Endometrial microvascular endothelial cells (primary cell): Measurements from ENCODE around the gene DNER. TPM values are rescaled to one million over a fixed set of nuclear protein-coding genes. Genes with fewer than 3 reads are reported as not detected.
"Not testable (repeated sequence)": the region's sequence is repeated elsewhere in the genome, so short reads cannot be mapped to it uniquely, and the experiment has no call there.

ENCODE experiments used
- in situ Hi-C: cut with HindIII; loops from 2 replicates; pipeline ENCODE4 v1.10.0; 2017; ENCODE audit warnings: low sequenced_read_pairs, low pct_unique_long_range_greater_than_20kb; ENCODE audit errors: inconsistent ontology term
- total RNA-seq: library from RNA; depleted of rRNA; stranded (reverse); fragments of >200 nt; gene quantifications from one replicate; pipeline ENCODE4 v1.2.3, GENCODE V29; 2015; ENCODE audit errors: inconsistent ontology term

The DNER gene
- total RNA-seq, 1 donor from 2014 or later, result 3.2 TPM

DNA sequence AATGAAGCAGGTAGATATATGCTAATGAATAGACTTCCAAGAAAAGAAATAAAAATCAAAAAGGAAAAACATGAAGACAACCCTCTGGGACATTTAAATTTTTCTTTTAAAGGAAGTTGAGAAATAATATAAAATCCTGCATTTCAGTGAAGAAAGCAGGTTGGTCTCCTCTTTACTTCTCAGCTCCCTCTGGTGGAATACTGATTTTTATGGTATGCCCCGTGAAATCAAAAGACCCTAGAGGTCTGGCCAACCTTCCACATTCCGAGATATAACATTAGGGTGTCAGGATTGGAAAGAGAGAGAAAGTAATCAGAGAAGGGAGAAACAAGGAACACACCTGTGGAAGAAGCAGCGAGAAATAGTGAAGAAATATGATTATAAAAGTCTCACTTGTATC, 72.7 kb downstream of the DNER start:
- in situ Hi-C loops, result no loop called here

DNA sequence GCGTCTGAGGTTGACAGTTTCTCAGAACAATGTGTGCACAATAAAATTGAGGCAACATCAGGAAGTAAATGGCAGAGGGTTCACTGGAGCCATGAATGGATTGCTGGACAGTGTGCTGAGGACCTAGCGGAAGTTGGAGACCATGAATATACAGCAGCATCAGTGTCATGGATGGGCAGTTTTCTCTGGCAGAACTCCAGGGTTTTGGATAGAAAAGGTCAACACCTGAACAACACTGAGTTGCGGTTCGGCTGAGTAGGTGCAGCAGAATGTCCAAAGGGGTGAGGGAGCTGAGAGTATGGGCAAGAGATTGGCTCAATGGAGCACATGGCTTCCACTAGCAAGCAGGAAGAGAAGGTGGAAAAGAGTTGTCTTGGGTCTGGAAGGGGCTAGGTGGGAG, 73.7 kb downstream of the DNER start:
- in situ Hi-C loops, result no loop called here

DNA sequence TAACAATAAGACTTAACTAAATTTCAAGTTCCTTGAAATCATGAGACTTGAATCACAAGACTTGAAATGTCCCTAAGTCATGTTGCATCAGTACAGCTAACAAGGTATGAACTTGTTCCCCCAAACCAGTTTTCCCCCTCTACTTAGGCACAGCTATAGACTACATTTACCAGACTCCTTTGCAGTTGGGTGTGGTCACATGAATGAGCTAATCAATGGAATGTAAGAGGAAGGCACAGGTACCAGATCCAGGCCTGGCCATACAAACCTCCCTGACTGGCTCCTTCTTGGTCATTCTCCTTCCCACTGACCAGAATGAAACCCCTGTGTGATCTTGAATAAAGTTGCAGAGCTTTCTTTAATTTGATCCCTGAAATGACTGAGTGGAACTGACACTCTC, 77.8 kb downstream of the DNER start:
- in situ Hi-C loops, result no loop called here

DNA sequence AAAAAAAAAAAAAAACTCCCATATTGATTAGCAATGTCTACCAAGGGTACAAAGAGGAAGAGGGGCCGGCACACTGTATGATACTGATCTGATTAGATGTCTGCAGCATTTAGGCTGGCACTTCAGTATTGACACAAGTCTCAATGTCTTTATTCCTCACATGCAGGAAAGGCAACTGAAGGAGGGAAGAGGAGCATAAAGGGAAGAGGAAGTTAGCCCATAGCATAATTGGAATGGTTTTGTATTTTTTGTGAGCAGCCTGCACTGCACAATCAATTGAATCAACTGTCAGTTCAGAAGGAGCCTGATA, 79.0 kb downstream of the DNER start:
- in situ Hi-C loops, result no loop called here

DNA sequence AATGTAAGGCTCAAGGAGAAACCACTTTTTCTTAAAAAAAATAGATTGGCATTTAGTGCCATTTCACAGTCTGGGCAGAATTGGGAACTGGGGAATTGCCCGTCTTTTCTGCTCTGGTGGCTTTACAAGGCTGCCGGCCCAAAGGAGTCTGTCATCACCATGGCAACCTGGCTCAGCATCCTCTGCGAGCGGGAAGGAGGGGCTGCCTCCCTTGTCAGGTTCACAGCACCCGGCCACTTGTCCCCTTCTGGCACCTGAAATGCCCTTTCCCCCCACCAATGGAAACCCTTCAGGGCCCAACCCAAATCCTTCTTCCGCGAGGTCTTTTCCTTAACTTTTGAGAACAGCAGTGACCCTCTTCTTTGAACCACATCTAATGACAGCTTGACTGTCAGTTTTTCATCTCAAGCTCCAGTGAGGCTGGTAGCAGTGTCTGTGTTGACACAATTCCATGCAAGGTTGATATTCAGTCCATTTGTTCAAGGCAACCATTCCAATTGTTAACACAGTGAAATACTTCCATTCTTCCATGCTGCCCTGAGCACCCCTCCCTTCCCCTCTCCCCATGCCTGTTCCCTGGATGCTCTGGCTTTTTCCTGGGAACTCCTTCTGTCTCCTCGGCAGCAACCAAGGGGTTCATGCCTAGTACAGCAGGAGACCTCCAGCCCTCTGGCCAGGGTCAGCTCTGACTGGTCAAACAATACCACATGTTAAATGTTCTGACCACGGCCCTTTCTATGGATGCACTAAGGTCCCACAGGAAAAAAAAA, 79.6 kb downstream of the DNER start:
- in situ Hi-C loops, result no loop called here

DNA sequence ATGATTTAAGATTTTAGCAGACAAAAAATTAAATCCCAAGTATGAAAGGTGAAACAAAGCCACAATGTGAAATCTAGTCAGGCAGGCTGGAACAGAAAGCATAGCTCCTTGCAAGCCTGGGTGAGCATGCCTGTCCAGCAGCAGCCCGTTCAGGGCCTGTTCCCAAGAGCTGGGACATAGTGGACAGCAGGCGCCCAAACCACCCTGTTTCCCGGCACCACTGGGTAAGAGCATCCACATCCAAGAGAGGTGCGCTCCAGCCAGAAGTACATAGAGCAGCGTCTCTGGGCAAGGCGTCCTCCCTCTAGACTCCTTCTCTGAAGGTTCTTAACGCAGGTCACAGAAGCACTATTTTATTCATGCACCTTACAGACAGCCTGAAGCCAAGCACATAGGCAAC, 80.8 kb downstream of the DNER start:
- in situ Hi-C loops, result no loop called here

DNA sequence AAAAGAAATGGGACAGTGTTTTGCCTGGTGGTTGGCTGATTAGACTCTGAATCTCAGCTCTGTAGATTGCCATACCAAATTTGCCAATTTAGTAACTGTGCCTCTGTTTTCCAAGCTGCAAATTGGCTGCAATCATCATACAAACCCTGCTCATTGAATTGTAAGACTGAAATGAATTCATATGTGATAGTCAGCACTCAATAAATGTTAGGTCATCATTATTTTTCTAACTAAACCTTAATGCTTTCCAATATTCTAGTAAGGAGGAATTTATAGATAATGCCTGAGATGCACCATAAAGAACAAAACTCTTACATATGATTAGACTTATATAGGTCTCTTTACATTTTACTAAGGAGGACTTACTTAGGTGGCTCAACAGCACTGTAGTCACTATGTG, 85.3 kb downstream of the DNER start:
- in situ Hi-C loops, result no loop called here

DNA sequence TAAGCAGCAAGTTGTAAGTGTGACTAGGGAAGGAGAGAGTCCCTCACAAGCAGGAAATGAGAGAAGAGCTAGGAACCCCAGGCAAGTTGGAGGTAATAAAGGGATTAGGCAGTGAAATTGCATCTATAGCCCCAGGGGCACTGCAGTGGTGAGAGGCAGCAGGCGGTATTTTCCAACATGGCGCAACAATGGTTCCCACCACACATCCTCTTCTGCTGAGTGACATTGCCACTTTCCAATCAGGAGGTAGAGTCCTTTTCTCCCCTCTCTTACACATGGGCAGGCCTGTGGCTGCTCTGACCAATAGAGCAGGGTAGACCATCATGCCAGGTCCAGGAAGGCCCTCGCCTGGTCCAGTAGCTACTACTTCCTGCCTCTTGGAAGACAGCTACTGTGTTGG, 86.6 kb downstream of the DNER start:
- in situ Hi-C loops, result no loop called here

DNA sequence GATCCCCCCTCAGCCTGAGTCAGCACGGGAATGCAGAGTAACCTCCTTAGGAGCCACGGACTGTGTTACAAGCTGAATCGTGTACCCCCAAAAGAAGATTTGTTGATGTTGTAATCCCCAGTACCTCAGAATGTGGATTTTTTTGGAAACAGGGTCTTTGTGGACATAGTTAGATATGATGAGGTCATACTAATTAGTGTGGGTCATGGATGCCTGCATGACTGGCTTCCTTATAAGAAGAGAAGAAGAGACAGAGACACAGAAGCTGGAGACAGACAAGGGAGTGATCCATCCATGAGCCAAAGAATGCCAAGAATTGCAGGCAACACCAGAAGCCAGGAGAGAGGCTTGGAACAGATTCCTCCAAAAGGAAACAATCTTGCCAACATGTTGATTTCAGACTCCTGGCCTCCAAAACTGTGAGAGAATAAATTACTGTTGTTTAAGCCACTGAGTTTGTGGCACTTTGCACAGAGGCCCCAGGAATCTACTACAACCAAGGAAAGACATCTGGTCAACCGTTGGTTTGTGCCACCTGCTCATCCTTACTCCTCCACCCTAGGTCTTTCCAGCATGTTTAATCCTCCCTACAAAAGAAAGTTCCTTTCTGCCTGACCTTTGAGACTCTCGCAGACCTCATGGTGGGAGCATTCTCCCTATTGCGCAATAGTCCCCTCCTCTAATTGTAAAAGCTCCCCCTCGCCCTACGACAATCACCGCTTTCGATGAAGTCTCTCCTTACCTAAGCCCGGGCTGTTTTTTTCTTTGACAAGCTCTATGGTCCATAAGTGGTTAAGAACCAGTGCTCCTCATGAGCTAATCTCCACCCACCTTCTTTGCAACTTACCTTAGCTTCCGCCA, 91.6 kb downstream of the DNER start:
- in situ Hi-C loops, result no loop called here

DNA sequence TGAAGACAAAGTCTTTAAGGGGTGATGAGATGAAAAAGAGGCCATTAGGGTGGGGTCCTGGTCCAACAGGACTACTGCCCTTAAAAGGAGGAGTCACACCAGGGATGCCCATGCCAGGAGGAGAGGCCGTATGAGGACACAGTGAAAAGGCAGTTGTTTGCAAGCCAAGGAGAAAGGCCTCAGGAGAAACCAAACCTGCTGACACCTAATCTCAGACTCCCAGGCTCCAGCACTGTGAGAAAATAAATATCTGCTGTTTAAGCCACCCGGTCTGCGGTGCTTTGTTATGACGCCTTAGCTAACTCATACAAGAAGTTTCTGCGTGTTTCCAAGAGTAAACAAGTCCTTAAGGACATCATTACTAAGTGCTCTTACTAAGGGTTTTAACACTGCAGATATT, 93.6 kb downstream of the DNER start:
- in situ Hi-C loops, result no loop called here

DNA sequence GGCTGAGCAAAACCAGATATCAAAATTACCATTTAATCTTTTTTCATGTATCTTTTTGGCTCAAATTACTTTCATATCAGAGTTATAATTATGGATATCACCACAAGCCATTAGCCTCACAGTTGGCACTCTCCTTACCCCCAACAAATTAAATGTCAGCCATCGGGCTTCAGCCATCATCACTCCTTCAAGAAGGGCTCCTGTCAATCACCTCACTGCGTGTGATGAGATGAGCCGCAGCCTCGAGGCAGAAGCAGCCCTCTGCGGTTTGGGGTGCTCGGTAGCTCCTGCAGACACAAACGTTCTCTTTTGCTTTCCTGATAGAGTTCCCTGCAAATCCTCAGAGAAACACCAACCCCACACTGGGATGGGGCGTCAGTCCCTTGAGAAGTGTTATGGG, 94.1 kb downstream of the DNER start:
- in situ Hi-C loops, result no loop called here

DNA sequence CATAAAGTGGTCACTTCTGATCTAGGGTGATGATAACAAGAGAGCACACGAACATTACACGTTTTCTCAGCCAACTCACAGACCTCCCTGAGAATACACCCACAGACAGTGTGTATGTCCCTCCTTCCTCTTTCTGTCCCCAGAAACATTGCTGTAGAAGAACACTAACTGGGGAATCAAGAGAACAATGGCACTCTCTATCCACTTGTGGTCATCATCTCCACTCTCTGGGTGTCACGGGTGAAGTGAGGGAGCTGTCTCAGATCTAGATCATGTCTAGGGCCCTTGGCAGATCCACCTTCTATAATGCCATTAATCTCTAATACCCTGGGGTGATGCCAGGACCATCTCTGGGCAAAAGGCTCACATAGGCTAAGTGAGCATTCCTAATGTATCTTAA, 97.9 kb downstream of the DNER start:
- in situ Hi-C loops, result no loop called here

DNA sequence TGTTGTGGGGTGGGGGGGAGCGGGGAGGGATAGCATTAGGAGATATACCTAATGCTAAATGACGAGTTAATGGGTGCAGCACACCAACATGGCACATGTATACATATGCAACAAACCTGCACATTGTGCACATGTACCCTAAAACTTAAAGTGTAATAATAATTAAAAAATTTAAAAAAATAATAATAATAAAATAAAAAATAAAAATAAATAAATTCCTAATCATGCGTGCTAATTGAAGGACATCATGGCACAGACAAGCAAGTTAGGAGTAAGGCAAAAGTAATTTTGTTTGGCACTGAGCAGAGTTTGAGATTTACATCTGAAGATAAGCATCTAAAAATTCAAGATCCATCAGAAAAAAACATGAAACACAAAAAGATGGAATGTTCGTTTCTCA, 100.3 kb downstream of the DNER start:
- in situ Hi-C loops, result not testable (repeated sequence)

DNA sequence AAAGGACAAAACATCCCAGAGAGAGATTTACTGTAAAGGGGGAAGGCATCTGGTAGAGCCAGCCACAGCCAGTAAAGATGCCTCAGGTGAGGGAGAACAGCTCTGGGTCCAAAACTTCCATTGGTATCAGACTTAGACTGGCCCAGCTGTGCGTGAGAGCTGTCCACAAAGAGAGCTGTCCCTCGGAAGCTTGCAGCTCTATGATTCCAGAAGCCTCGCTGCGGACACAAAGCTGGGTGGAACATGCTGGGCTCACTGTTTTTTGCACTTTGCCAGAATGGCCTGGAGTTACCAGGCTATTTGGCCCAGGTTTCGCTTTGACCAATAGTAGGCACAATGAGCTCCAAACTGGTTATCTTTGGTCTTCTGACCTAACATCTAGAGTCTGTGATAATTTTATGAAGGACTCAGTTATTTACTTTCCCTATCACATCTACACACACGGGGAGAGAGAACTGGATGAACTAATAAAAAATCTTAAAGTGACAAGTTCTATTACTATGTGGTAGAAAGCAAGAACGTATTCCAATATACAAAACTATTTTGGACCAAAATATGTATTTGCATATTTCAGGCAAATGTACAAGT, 101.9 kb downstream of the DNER start:
- in situ Hi-C loops, result no loop called here

DNA sequence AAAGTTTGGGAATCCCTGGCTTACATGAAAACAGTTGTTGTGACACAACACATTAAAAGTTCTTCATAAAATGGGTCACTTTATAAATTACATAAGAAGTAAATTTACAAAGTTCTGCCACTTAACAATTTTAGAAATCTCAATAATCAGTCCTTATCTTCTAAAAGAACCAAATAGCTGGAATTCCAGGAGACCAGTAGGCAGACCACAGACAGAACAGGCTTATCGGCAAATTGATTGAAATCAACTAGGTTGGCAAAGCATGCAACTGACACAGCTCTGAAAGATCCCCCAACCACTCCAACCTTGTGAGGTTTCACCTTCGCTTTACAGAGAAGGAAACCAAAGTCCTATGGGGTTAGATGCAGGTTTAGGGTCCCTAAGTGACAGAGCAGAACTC, 103.0 kb downstream of the DNER start:
- in situ Hi-C loops, result no loop called here

DNA sequence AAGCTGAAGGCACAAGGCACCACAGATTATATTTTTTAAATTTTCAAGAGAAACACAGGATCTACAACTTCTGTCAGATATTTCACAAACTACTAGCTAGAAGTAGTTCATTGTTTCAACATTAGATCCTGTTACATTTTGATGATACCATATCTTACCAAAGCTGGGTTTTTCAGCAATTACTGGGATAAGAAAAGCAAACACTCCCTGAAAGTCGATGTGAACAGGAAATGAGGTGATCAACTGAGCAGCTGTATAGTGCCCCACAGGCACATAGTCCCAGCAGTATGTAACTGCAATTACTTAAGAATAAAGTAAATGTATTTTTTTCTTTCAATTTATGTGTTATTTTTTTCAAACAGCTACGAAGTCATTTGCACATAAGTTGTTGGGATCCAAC, 103.5 kb downstream of the DNER start:
- in situ Hi-C loops, result no loop called here

DNA sequence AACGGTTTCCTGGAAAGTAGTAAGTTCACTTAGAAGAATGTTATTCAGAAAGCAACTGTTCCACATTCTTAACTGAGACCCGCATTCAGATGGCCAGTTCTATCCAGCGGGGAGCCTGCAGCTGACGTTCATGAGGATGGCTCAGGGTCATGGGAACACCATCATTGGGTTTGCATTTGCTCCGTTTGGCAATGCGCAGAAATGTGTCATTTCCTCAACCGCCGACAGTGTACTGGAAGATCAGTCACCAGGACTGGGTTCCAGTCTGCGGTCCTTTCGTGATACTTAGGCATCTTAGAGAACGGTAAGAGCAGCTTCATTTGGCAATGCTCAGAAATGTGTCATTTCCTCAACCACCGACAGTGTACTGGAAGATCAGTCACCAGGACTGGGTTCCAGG, 104.0 kb downstream of the DNER start:
- in situ Hi-C loops, result no loop called here

DNA sequence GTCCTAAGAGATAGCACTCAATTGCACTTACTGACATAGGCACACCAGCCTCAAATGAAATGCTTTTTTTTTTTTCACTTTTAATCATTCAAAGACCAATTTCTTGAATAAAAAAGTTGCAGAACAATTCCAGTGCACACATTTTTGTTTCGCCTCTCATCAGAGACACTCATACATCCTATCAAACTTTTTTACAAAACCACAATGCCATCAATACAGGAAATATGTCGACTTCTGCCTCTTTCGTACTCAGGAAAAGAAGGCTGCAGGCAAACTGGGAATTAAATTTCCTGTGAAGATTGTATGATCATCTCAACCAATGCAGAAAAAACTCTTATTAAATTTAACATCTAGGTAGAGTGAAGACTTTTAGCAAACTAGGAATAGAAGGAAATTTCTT, 112.4 kb downstream of the DNER start:
- in situ Hi-C loops, result no loop called here

DNA sequence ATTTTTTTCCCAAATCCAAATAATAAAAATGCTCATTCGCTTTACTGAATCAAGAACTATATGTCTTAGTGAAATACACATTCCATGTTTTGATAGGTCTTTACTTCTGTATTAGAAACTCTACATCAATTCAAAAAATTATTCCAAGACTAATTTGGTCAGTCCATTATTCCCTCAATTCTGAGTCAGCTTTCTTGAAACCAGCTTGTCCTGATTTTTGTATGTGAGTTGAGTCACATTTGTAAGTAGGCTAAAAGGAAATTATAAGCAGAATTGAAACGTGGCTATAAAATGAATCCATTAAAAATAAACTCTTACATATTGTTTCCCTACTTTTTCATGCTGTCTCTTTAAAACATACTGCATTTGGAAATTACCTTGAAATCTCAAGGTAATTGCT, 113.0 kb downstream of the DNER start:
- in situ Hi-C loops, result no loop called here

DNA sequence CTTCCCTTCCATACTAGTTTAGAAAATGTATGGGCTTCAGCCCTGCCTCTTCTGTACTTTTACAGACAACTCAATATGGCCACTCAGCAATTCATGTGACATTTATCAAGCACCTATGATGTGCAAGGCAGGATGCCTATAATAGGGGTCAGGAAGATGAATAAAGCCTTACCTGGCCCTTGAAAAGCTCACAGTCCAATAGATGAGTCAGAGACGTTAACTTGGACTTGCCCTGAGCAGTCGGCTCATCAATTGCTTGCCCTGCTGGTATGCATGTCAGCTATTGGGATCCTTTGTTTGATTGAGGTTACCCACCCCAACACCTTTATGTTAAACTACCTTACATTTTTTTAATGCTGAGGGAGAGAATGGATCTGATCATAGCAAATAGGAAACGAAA, 116.1 kb downstream of the DNER start:
- in situ Hi-C loops, result no loop called here
